Measurements from ENCODE around the gene TRAPPC8.

Gene TRAPPC8

DNA sequence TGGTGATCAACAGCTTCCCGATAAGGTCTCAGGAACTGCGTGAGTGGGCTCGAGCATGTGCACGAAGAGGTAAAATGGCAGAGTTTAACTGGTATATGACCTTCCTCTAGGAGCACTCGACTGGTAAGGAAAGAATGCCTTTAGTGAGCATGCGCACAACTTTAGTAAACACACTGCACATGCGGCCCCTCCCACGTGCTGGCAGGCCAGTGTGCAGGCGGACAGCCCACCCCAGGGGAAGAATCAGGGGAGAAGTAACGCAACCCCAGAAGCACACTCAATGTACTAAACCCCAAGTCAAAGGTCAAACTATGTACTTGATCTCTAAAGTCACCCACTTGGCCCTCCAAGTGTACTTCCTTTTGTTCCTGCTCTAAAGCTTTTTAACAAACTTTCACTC, 153.5 kb downstream of the TRAPPC8 start:
- in situ Hi-C loops (cut with HindIII; ENCODE audit: low sequenced_read_pairs): no loop called here
- DNase-seq (ENCODE audit: low read depth): no peak
- no peak overlapping the region for H3K4me3 ChIP-seq (ENCODE audit: low read depth, low read length)
- TF ChIP-seq CTCF (IDR thresholded peaks at IDR 0.05; ENCODE audit: low read depth, low read length, missing control alignments): no peak

DNA sequence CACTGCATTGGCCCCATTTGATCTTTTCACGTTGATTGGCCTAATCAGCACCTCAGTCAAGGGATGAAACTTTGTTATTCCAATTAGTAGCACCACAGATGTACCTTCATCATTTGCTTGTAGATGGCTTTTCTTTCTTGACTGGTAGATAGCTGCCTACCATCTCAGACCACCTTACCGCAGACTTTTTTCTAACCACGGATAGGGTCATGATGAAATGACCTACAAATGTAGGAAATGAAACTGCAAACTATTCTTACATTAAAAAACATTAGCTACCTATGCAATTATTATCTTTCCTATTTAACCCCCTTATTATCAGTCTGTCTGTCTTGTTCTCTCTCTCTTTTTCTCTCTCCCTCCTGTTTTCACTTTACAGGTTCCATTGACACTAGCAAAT, 159.9 kb downstream of the TRAPPC8 start:
- in situ Hi-C loops (cut with HindIII; ENCODE audit: low sequenced_read_pairs): no loop called here
- DNase-seq (ENCODE audit: low read depth): no peak
- no peak overlapping the region for H3K4me3 ChIP-seq (ENCODE audit: low read depth, low read length)
- TF ChIP-seq CTCF (IDR thresholded peaks at IDR 0.05; ENCODE audit: low read depth, low read length, missing control alignments): no peak
